Measurements from ENCODE around the gene QRFP. TPM values are rescaled to one million over a fixed set of nuclear protein-coding genes. Genes with fewer than 3 reads are reported as not detected.

QRFP gene
- total RNA-seq, 2 experiments from 2014 or later, result not detected

GRCh38 chr9:130893341-130894101, 3.1 kb downstream of the QRFP start:
- Mint-ChIP-seq H3K4me1 (peaks cover 2% of the 10 kb centered on the region), H3K36me3 (no peaks in the 10 kb centered on the region), H3K27ac (peak overlapping the region; percentile 62), H3K9me3 (no peaks in the 10 kb centered on the region), H3K27me3 (no peaks in the 10 kb centered on the region), H3K4me3 (no peak overlapping the region)
- no peak for DNase-seq

GRCh38 chr9:130892477-130893304, 3.9 kb downstream of the QRFP start:
- Mint-ChIP-seq H3K36me3 (no peaks in the 10 kb centered on the region), H3K27me3 (no peaks in the 10 kb centered on the region), H3K4me3 (no peak overlapping the region), H3K9me3 (no peaks in the 10 kb centered on the region), H3K4me1 (peaks cover 2% of the 10 kb centered on the region), H3K27ac (no peak overlapping the region)
- DNase-seq, result no peak

- H3K4me1 Mint-ChIP-seq, result peaks cover 2% of the 10 kb centered on the region
- peaks cover 1% of the 10 kb centered on the region for H3K36me3 Mint-ChIP-seq
- H3K27me3 Mint-ChIP-seq, result no peaks in the 10 kb centered on the region
- no peak overlapping the region for H3K4me3 Mint-ChIP-seq
- no peak for DNase-seq
- H3K27ac Mint-ChIP-seq, result no peak overlapping the region
- H3K9me3 Mint-ChIP-seq, result no peaks in the 10 kb centered on the region
Measured at GRCh38 chr9:130891688-130892476, 4.7 kb downstream of the QRFP start.

- H3K9me3 Mint-ChIP-seq, result no peaks in the 10 kb centered on the region
- no peak overlapping the region for H3K27ac Mint-ChIP-seq
- H3K27me3 Mint-ChIP-seq, result no peaks in the 10 kb centered on the region
- H3K4me1 Mint-ChIP-seq, result peaks cover 2% of the 10 kb centered on the region
- no peak overlapping the region for H3K4me3 Mint-ChIP-seq
- peaks cover 1% of the 10 kb centered on the region for H3K36me3 Mint-ChIP-seq
- DNase-seq, result no peak
Measured at GRCh38 chr9:130890870-130891687, 5.5 kb downstream of the QRFP start.

- H3K4me1 Mint-ChIP-seq, result peaks cover 2% of the 10 kb centered on the region
- no peaks in the 10 kb centered on the region for H3K27me3 Mint-ChIP-seq
- no peak overlapping the region for H3K4me3 Mint-ChIP-seq
- no peak for DNase-seq
- no peaks in the 10 kb centered on the region for H3K9me3 Mint-ChIP-seq
- H3K36me3 Mint-ChIP-seq, result peaks cover 3% of the 10 kb centered on the region
- H3K27ac Mint-ChIP-seq, result no peak overlapping the region
Measured at GRCh38 chr9:130890124-130890523, 6.5 kb downstream of the QRFP start.

GRCh38 chr9:130888146-130888885, 8.3 kb downstream of the QRFP start:
- DNase-seq, result no peak
- H3K4me3 Mint-ChIP-seq, result no peak overlapping the region
- H3K27ac Mint-ChIP-seq, result peak overlapping the region; percentile 62
- H3K36me3 Mint-ChIP-seq, result peaks cover 6% of the 10 kb centered on the region
- H3K9me3 Mint-ChIP-seq, result no peaks in the 10 kb centered on the region
- H3K27me3 Mint-ChIP-seq, result no peaks in the 10 kb centered on the region
- peaks cover 2% of the 10 kb centered on the region for H3K4me1 Mint-ChIP-seq

DNA sequence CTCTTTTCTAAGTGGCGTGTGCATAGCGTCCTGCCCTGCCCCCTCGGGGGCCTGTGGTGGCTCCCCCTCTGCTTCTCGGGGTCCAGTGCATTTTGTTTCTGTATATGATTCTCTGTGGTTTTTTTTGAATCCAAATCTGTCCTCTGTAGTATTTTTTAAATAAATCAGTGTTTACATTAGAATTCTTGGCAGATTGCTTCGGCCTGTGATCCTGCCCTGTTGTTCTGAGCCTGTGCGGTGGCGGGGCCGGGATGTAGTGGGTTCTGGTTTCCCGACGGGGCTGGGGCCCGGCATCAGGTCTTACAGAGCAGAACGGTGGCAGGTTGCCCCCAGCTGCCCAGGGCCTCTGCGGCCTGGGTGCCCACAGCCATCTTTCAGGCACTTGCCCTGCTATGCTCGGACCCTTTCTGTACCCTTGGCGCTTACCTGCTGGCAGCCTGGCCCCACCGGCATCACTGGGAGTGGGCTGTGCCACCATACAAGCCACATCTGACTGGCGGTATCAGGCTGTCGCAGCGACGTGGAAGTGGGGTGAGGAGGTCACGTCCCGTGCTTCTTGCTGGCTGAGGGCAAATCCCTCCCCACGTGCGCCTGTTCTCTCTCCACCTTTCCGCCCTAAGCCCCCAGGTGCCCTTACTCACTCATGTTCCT, 9.0 kb downstream of the QRFP start:
- no peak overlapping the region for H3K4me3 Mint-ChIP-seq
- DNase-seq, result no peak
- peaks cover 6% of the 10 kb centered on the region for H3K36me3 Mint-ChIP-seq
- H3K9me3 Mint-ChIP-seq, result no peaks in the 10 kb centered on the region
- peaks cover 2% of the 10 kb centered on the region for H3K4me1 Mint-ChIP-seq
- H3K27ac Mint-ChIP-seq, result no peak overlapping the region
- H3K27me3 Mint-ChIP-seq, result no peaks in the 10 kb centered on the region

DNA sequence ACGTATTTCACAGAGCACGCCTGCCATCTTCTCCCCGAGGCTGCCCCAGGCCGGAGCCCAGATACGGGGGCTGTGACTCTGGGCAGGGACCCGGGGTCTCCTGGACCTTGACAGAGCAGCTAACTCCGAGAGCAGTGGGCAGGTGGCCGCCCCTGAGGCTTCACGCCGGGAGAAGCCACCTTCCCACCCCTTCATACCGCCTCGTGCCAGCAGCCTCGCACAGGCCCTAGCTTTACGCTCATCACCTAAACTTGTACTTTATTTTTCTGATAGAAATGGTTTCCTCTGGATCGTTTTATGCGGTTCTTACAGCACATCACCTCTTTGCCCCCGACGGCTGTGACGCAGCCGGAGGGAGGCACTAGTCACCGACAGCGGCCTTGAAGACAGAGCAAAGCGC, 9.6 kb downstream of the QRFP start:
- H3K9me3 Mint-ChIP-seq, result no peaks in the 10 kb centered on the region
- peaks cover 6% of the 10 kb centered on the region for H3K36me3 Mint-ChIP-seq
- peaks cover 2% of the 10 kb centered on the region for H3K4me1 Mint-ChIP-seq
- no peak overlapping the region for H3K4me3 Mint-ChIP-seq
- no peaks in the 10 kb centered on the region for H3K27me3 Mint-ChIP-seq
- no peak for DNase-seq
- no peak overlapping the region for H3K27ac Mint-ChIP-seq

DNA sequence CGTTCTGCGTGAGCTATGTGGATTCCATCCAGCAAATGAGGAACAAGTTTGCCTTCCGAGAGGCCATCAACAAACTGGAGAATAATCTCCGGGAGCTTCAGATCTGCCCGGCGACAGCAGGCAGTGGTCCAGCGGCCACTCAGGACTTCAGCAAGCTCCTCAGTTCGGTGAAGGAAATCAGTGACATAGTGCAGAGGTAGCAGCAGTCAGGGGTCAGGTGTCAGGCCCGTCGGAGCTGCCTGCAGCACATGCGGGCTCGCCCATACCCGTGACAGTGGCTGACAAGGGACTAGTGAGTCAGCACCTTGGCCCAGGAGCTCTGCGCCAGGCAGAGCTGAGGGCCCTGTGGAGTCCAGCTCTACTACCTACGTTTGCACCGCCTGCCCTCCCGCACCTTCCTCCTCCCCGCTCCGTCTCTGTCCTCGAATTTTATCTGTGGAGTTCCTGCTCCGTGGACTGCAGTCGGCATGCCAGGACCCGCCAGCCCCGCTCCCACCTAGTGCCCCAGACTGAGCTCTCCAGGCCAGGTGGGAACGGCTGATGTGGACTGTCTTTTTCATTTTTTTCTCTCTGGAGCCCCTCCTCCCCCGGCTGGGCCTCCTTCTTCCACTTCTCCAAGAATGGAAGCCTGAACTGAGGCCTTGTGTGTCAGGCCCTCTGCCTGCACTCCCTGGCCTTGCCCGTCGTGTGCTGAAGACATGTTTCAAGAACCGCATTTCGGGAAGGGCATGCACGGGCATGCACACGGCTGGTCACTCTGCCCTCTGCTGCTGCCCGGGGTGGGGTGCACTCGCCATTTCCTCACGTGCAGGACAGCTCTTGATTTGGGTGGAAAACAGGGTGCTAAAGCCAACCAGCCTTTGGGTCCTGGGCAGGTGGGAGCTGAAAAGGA, 10.9 kb downstream of the QRFP start:
- peaks cover 11% of the 10 kb centered on the region for H3K36me3 Mint-ChIP-seq

GRCh38 chr9:130884542-130885483, 11.8 kb downstream of the QRFP start:
- H3K4me1 Mint-ChIP-seq, result no peaks in the 10 kb centered on the region
- DNase-seq, result no peak
- no peak overlapping the region for H3K4me3 Mint-ChIP-seq
- no peaks in the 10 kb centered on the region for H3K27me3 Mint-ChIP-seq
- H3K27ac Mint-ChIP-seq, result no peak overlapping the region
- H3K36me3 Mint-ChIP-seq, result peaks cover 11% of the 10 kb centered on the region
- no peaks in the 10 kb centered on the region for H3K9me3 Mint-ChIP-seq

More for the DNA sequence above, 10.9 kb downstream of the QRFP start:
- H3K9me3 Mint-ChIP-seq, result no peaks in the 10 kb centered on the region
- H3K4me3 Mint-ChIP-seq, result no peak overlapping the region
- H3K27ac Mint-ChIP-seq, result no peak overlapping the region
- DNase-seq, result no peak
- peaks cover 1% of the 10 kb centered on the region for H3K4me1 Mint-ChIP-seq
- no peaks in the 10 kb centered on the region for H3K27me3 Mint-ChIP-seq

- Mint-ChIP-seq H3K27ac (no peak overlapping the region), H3K27me3 (no peaks in the 10 kb centered on the region), H3K4me1 (no peaks in the 10 kb centered on the region), H3K36me3 (peaks cover 15% of the 10 kb centered on the region), H3K9me3 (no peaks in the 10 kb centered on the region), H3K4me3 (no peak overlapping the region)
- DNase-seq, result no peak
Measured at GRCh38 chr9:130884111-130884531, 12.5 kb downstream of the QRFP start.

DNA sequence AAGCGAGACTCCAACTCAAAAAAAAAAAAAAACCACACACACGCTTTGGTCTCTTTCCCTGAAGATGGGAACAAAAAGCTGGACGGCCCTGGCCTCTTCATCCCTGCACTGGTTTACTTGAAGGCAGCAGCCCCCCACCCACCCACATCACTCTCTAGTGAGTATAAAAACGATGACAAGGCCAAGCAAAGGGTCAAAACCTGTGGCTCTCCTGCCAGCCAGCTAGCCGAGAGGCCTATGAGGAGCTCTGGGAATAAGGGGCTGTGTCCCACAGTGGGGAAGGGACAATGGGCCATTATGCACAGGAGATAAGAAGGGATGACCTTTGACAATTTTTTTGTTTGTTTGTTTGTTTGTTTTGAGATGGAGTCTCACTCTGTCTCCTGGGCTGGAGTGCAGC, 13.1 kb downstream of the QRFP start:
- Mint-ChIP-seq H3K4me1 (no peaks in the 10 kb centered on the region), H3K9me3 (no peaks in the 10 kb centered on the region), H3K4me3 (no peak overlapping the region), H3K27me3 (no peaks in the 10 kb centered on the region), H3K36me3 (peaks cover 17% of the 10 kb centered on the region), H3K27ac (no peak overlapping the region)
- DNase-seq, result no peak
